HL-60 (cell line): ENCODE data around the gene REXO4.

Experiments used
- GABPA ChIP-seq: IDR thresholded peaks from 2 replicates; pipeline ENCODE4 v1.6.1; 2012; ENCODE audit warnings: low read depth
- POLR2AphosphoS5 ChIP-seq: IDR thresholded peaks from 2 replicates; pipeline ENCODE4 v1.6.1; 2012; ENCODE audit warnings: low read depth
- SPI1 ChIP-seq: IDR thresholded peaks from 2 replicates; pipeline ENCODE4 v1.6.1; 2012; ENCODE audit warnings: low read depth, mild to moderate bottlenecking, borderline replicate concordance
- TF ChIP-seq, protein P1 (sequence below): IDR thresholded peaks from one replicate; pipeline ENCODE4 v1.5.1; 2011; ENCODE audit warnings: low read length, control low read depth, inconsistent platforms; ENCODE audit not compliant: insufficient read depth
- TF ChIP-seq, protein P2 (sequence below): IDR thresholded peaks from 2 replicates; pipeline ENCODE4 v1.6.1; 2012; ENCODE audit warnings: low read depth; ENCODE audit not compliant: insufficient replicate concordance

DNA sequence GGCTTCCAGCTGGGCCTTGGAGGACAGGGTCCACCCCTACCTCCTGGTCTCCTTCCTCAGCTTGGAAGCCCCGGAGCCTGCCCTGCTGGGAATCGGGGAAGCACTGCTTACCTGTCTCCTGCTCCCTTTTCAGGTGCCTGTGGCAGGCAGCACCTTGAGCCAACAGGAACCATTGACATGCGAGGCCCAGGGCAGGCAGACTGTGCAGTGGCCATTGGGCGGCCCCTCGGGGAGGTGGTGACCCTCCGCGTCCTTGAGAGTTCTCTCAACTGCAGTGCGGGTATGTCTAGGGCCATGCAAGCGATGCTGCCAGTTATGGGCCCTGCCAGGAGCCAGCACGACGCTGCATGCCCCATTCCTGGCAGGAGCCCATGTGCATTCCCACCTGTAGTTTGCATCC, 38.1 kb upstream of the REXO4 start:
- TF ChIP-seq, protein P1, sequence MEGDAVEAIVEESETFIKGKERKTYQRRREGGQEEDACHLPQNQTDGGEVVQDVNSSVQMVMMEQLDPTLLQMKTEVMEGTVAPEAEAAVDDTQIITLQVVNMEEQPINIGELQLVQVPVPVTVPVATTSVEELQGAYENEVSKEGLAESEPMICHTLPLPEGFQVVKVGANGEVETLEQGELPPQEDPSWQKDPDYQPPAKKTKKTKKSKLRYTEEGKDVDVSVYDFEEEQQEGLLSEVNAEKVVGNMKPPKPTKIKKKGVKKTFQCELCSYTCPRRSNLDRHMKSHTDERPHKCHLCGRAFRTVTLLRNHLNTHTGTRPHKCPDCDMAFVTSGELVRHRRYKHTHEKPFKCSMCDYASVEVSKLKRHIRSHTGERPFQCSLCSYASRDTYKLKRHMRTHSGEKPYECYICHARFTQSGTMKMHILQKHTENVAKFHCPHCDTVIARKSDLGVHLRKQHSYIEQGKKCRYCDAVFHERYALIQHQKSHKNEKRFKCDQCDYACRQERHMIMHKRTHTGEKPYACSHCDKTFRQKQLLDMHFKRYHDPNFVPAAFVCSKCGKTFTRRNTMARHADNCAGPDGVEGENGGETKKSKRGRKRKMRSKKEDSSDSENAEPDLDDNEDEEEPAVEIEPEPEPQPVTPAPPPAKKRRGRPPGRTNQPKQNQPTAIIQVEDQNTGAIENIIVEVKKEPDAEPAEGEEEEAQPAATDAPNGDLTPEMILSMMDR = no peak
- TF ChIP-seq POLR2AphosphoS5 (no peak), GABPA (no peak), SPI1 (no peak)
- TF ChIP-seq, protein P2, sequence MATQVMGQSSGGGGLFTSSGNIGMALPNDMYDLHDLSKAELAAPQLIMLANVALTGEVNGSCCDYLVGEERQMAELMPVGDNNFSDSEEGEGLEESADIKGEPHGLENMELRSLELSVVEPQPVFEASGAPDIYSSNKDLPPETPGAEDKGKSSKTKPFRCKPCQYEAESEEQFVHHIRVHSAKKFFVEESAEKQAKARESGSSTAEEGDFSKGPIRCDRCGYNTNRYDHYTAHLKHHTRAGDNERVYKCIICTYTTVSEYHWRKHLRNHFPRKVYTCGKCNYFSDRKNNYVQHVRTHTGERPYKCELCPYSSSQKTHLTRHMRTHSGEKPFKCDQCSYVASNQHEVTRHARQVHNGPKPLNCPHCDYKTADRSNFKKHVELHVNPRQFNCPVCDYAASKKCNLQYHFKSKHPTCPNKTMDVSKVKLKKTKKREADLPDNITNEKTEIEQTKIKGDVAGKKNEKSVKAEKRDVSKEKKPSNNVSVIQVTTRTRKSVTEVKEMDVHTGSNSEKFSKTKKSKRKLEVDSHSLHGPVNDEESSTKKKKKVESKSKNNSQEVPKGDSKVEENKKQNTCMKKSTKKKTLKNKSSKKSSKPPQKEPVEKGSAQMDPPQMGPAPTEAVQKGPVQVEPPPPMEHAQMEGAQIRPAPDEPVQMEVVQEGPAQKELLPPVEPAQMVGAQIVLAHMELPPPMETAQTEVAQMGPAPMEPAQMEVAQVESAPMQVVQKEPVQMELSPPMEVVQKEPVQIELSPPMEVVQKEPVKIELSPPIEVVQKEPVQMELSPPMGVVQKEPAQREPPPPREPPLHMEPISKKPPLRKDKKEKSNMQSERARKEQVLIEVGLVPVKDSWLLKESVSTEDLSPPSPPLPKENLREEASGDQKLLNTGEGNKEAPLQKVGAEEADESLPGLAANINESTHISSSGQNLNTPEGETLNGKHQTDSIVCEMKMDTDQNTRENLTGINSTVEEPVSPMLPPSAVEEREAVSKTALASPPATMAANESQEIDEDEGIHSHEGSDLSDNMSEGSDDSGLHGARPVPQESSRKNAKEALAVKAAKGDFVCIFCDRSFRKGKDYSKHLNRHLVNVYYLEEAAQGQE = no peak
